Activated B cell treated with CpG ODN at 0.5 μM for 24 hours (primary cell): ENCODE results near the gene ADGRG1. TPM values are rescaled to one million over a fixed set of nuclear protein-coding genes. Genes with fewer than 3 reads are reported as not detected.
A peak's percentile ranks its signal among the peaks of the same experiment; 100 is the strongest.

Experiments used
- ATAC-seq: fragments of 200-7000 bp; cut with Tn5 transposase; one replicate; pipeline ENCODE4 v1.10.0; 2021; ENCODE audit warnings: low read depth, mild to moderate bottlenecking, moderate library complexity
- CTCF ChIA-PET: fragments of 350-600 bp; sonication (Branson Sonifier 250); formaldehyde crosslinking; loops from one replicate; lab custom pipeline; 2021; ENCODE audit warnings: antibody characterized with exemption; lab: Charles Lee
- POLR2A ChIA-PET: fragments of 350-600 bp; sonication (Branson Sonifier 250); formaldehyde crosslinking; loops from one replicate; lab custom pipeline; 2021; ENCODE audit warnings: antibody characterized with exemption; lab: Charles Lee
- DNase-seq: peaks from one replicate; pipeline ENCODE4 v3.0.0; 2022
- H3K27ac Mint-ChIP-seq: one replicate; pipeline ENCODE4 v1.8.0; 2020; ENCODE audit warnings: mixed read lengths
- H3K27me3 Mint-ChIP-seq: one replicate; pipeline ENCODE4 v1.8.0; 2021; ENCODE audit warnings: mixed read lengths
- H3K36me3 Mint-ChIP-seq: one replicate; pipeline ENCODE4 v1.8.0; 2021; ENCODE audit warnings: low read depth, mixed read lengths
- H3K4me1 Mint-ChIP-seq: one replicate; pipeline ENCODE4 v1.8.0; 2021; ENCODE audit warnings: mixed read lengths
- H3K4me3 Mint-ChIP-seq: one replicate; pipeline ENCODE4 v1.8.0; 2020; ENCODE audit warnings: mild to moderate bottlenecking, mixed read lengths
- H3K9me3 Mint-ChIP-seq: one replicate; pipeline ENCODE4 v1.8.0; 2020; ENCODE audit warnings: mixed read lengths
- CTCF ChIP-seq: fragments of 200-600 bp; IDR thresholded peaks from one replicate; pipeline ENCODE4 v1.8.0; 2022; ENCODE audit warnings: antibody characterized with exemption, mild to moderate bottlenecking
- intact Hi-C: fragments of 100-400 bp; cut with micrococcal nuclease; formaldehyde crosslinking; loops from one replicate; pipeline ENCODE4 v1.15.1; 2024
- total RNA-seq: library from RNA; stranded (reverse); gene quantifications from 2 replicates; pipeline ENCODE4 v1.2.3, GENCODE V29; 2022

The ADGRG1 gene
- total RNA-seq, 1 donor from 2014 or later, result 0.13 TPM

- Mint-ChIP-seq H3K27ac (peak overlapping the region; percentile 18), H3K36me3 (no peaks in the 10 kb centered on the region), H3K27me3 (peaks cover 10% of the 10 kb centered on the region), H3K9me3 (no peaks in the 10 kb centered on the region), H3K4me3 (no peak overlapping the region), H3K4me1 (no peaks in the 10 kb centered on the region)
- DNase-seq, result no peak
- ChIA-PET POLR2A (interaction anchor here (0.7 kb wide), 1 partner anchor 1050 kb away, joined by 4 read pairs; no protein-coding TSS in a partner anchor), CTCF (no interaction called here)
- no peak for ATAC-seq
- intact Hi-C loops, result no loop called here
- TF ChIP-seq CTCF, result no peak
Observed at GRCh38 chr16:57666353-57667047, 38.1 kb downstream of the ADGRG1 start.

GRCh38 chr16:57667048-57667525 lies 38.7 kb downstream of the ADGRG1 start:
- ChIA-PET POLR2A (no interaction called here), CTCF (no interaction called here)
- Mint-ChIP-seq H3K4me1 (no peaks in the 10 kb centered on the region), H3K27ac (no peak overlapping the region), H3K36me3 (no peaks in the 10 kb centered on the region), H3K4me3 (no peak overlapping the region), H3K27me3 (peaks cover 12% of the 10 kb centered on the region), H3K9me3 (no peaks in the 10 kb centered on the region)
- no peak for TF ChIP-seq CTCF
- DNase-seq (no peak), ATAC-seq (no peak)
- intact Hi-C loops, result no loop called here

- Mint-ChIP-seq H3K27me3 (peaks cover 12% of the 10 kb centered on the region), H3K4me3 (no peak overlapping the region), H3K27ac (no peak overlapping the region), H3K36me3 (no peaks in the 10 kb centered on the region), H3K9me3 (no peaks in the 10 kb centered on the region), H3K4me1 (no peaks in the 10 kb centered on the region)
- TF ChIP-seq CTCF, result no peak
- ATAC-seq (no peak), DNase-seq (no peak)
- POLR2A ChIA-PET, result no interaction called here
- CTCF ChIA-PET, result no interaction called here
- intact Hi-C loops, result no loop called here
Observed at GRCh38 chr16:57667526-57668262, 39.3 kb downstream of the ADGRG1 start.

GRCh38 chr16:57668263-57668571 lies 39.8 kb downstream of the ADGRG1 start, which contains the start of gene ADGRG3:
Gene ADGRG3 (plus strand): TSS chr16:57668306. CDS start chr16:57668348, 42 bp downstream.
- Mint-ChIP-seq H3K9me3 (no peaks in the 10 kb centered on the region), H3K4me3 (no peak within 1 kb of the TSS), H3K27ac (no peak within 1 kb of the TSS), H3K27me3 (peaks cover 12% of the 10 kb centered on the region), H3K36me3 (no peaks in the 10 kb centered on the region), H3K4me1 (no peaks in the 10 kb centered on the region)
- no peak for DNase-seq
- ATAC-seq, result no peak
- ChIA-PET POLR2A (no interaction called here), CTCF (no interaction called here)
- no peak for TF ChIP-seq CTCF
- intact Hi-C loops, result no loop called here
